Stimulated activated memory B cell treated with anti-CD40 and anti-IgM and Interleukin-4, amounts not matched to agents 10 μg/mL and 1 μg/mL and 100 μg/mL, for 72 hours (primary cell): ENCODE results near the gene RPL12.

Source experiments
- ATAC-seq: fragments of 150-1000 bp; cut with Tn5 transposase; 2 replicates; pipeline ENCODE4 v1.10.0; 2021
- H3K27ac Mint-ChIP-seq: one replicate; pipeline ENCODE4 v1.8.0; 2022; ENCODE audit warnings: mild to moderate bottlenecking, mixed read lengths
- H3K27me3 Mint-ChIP-seq: one replicate; pipeline ENCODE4 v1.8.0; 2022; ENCODE audit warnings: mixed read lengths
- H3K36me3 Mint-ChIP-seq: one replicate; pipeline ENCODE4 v1.8.0; 2022; ENCODE audit warnings: mixed read lengths
- H3K4me1 Mint-ChIP-seq: one replicate; pipeline ENCODE4 v1.8.0; 2022; ENCODE audit warnings: mixed read lengths
- H3K4me3 Mint-ChIP-seq: one replicate; pipeline ENCODE4 v1.8.0; 2022; ENCODE audit warnings: mild to moderate bottlenecking, moderate library complexity, mixed read lengths
- H3K9me3 Mint-ChIP-seq: one replicate; pipeline ENCODE4 v1.8.0; 2022; ENCODE audit warnings: mixed read lengths

The RPL12 gene

GRCh38 chr9:127451858-127452656 lies 851 bp upstream of the RPL12 start:
- Mint-ChIP-seq H3K36me3 (peaks cover 60% of the 10 kb centered on the region), H3K9me3 (no peaks in the 10 kb centered on the region), H3K4me1 (peaks cover 61% of the 10 kb centered on the region), H3K4me3 (peak overlapping the region; percentile 84), H3K27ac (peak overlapping the region; percentile 89), H3K27me3 (no peaks in the 10 kb centered on the region)
- peak; percentile 44 for ATAC-seq

DNA sequence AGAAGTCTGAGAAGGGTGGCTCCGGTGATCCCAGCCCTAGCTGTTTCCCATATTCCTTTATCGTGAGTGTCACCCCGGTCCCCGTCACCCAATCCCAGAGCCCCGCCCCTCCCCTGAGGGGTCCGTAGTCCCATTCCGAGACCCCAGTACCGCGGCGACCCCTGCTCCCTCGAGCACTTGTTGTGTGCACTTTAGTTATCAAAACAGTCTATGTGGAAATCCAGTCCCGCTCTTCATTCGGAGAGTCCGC lies 327 bp upstream of the RPL12 start:
- H3K9me3 Mint-ChIP-seq = no peaks in the 10 kb centered on the region
- peaks cover 63% of the 10 kb centered on the region for H3K36me3 Mint-ChIP-seq
- H3K27me3 Mint-ChIP-seq = no peaks in the 10 kb centered on the region
- H3K4me3 Mint-ChIP-seq = peak overlapping the region; percentile 84
- no peak for ATAC-seq
- peaks cover 61% of the 10 kb centered on the region for H3K4me1 Mint-ChIP-seq
- H3K27ac Mint-ChIP-seq = peak overlapping the region; percentile 89

DNA sequence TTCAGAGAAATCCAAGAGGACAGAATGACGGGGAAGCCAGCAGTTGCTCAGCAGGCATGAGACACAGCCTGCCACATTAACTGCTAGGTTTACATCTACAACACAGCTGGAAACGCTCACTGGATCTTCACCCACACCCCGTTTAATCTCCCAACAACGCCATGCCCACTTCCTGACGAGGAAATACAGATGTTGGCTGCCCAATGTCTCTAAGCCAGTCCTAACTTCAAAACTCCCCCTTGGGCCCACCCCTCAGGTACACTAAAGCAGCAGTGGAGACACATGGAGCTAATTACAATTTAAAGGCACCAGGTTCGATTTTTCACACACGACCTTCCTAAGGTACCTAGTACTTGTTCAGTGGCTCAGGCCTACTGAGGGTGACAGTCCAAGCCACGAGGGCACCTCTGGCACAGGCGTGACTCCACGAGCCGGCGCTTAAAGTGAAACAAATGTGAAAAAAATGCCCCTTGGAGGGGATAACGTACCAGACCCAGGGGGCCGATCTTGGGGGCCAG lies 904 bp downstream of the RPL12 start:
- no peaks in the 10 kb centered on the region for H3K9me3 Mint-ChIP-seq
- peaks cover 54% of the 10 kb centered on the region for H3K4me1 Mint-ChIP-seq
- H3K36me3 Mint-ChIP-seq = peaks cover 68% of the 10 kb centered on the region
- peak overlapping the region; percentile 84 for H3K4me3 Mint-ChIP-seq
- H3K27ac Mint-ChIP-seq = peak overlapping the region; percentile 89
- no peaks in the 10 kb centered on the region for H3K27me3 Mint-ChIP-seq
- ATAC-seq = no peak

DNA sequence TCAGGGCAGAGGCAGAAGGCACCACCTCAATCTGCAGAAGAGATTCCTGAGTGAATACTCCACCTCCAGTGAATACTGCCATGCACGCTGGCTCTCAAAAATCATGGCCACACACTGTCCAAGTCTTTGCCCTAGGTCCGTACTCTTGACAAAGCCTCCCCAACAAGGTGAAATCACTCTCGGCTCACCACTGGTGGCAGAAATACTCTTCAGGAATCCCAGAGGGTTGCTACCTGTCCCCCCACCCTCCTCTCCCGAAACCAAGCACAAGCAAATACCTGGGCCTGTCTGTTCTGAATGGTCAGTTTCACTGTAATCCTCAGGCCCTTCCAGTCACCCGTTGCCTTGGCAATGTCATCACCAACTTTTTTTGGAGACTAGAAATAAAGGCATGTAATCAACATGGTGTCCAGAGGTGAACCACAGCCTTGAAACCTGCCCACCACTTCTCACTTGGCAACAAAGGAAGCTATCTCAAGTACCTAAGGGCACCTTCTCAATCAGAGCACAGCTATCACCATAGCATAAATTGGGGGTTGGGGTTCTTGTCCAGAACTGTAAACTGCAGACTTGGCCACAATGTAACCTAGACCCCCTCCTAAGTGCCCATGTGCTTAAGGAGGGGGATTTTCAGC lies 1.8 kb downstream of the RPL12 start:
- no peak for ATAC-seq
- H3K36me3 Mint-ChIP-seq = peaks cover 72% of the 10 kb centered on the region
- H3K4me3 Mint-ChIP-seq = peak overlapping the region; percentile 84
- H3K27ac Mint-ChIP-seq = peak overlapping the region; percentile 89
- H3K4me1 Mint-ChIP-seq = peaks cover 45% of the 10 kb centered on the region
- no peaks in the 10 kb centered on the region for H3K27me3 Mint-ChIP-seq
- H3K9me3 Mint-ChIP-seq = peaks cover 6% of the 10 kb centered on the region

GRCh38 chr9:127448112-127448805 lies 2.9 kb downstream of the RPL12 start:
- no peak for ATAC-seq
- peak overlapping the region; percentile 84 for H3K4me3 Mint-ChIP-seq
- H3K27ac Mint-ChIP-seq = peak overlapping the region; percentile 89
- peaks cover 10% of the 10 kb centered on the region for H3K9me3 Mint-ChIP-seq
- peaks cover 76% of the 10 kb centered on the region for H3K36me3 Mint-ChIP-seq
- no peaks in the 10 kb centered on the region for H3K27me3 Mint-ChIP-seq
- H3K4me1 Mint-ChIP-seq = peaks cover 37% of the 10 kb centered on the region

DNA sequence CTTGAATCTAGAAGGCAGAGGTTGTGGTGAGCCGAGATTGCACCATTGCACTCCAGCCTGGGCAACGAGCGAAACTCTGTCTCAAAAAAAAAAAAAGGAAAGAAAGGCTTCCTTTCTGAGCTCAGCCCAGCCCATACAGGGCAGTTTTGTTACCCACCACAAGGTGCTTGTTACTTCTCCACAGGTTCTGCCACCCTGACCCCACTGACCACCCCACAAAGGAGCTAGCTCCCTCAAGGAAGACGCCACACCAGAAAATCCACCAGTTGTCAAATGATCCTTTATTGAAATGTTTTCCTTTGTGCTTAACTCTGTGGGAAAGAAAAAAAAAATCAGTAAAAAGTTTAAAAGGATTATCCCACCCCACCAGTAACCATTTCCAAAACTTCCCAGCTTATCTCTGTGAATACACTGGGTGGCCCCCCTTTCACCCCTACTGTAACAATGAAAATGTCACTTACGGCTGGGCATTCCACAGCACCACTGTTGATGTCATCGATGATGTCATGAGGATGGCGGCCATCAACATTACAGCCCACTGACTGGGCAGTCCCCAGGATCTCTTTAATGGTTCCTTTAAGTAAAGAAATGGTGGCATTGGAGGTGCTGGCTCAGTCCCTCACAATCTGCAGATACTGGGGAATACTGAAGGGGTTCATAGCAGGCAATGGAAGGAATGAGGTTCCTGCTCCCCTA lies 3.6 kb downstream of the RPL12 start:
- ATAC-seq = no peak
- Mint-ChIP-seq H3K36me3 (peaks cover 83% of the 10 kb centered on the region), H3K27ac (peak overlapping the region; percentile 16), H3K27me3 (no peaks in the 10 kb centered on the region), H3K4me3 (no peak overlapping the region), H3K9me3 (peaks cover 10% of the 10 kb centered on the region), H3K4me1 (peaks cover 35% of the 10 kb centered on the region)

DNA sequence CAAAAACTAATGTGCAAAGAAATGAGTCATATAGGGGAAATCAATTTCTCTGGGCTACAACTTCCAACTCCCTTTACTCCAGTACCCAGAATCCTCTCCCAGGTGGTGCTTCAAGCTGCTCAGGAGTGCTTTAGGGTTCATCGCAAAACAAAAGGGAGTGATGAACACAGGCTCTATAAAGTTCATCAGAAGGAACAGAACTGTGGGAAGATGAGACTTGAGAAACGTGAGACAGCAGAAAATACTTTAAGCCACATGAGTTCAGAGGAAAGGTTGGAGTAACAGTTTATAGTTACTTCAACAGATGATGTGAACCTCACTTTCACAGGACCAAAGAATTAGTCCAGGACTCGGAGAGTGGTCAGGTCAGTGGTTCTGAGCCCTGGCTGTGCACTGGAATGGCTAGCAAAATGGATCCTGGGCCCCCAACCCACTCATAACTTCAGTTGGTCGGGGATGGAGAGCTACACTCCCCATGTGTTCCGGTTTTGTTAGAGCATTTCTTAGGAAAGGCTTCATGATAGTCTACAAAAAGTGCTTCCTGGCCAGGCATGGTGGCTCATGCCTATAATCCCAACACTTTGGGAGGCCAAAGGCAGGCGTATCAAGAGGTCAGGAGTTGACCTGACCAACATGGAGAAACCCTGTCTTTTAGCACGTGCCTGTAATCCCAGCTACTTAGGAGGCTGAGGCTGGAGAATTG lies 4.3 kb downstream of the RPL12 start:
- no peak overlapping the region for H3K4me3 Mint-ChIP-seq
- no peak for ATAC-seq
- no peaks in the 10 kb centered on the region for H3K27me3 Mint-ChIP-seq
- peak overlapping the region; percentile 16 for H3K27ac Mint-ChIP-seq
- peaks cover 90% of the 10 kb centered on the region for H3K36me3 Mint-ChIP-seq
- peaks cover 28% of the 10 kb centered on the region for H3K4me1 Mint-ChIP-seq
- peaks cover 10% of the 10 kb centered on the region for H3K9me3 Mint-ChIP-seq

DNA sequence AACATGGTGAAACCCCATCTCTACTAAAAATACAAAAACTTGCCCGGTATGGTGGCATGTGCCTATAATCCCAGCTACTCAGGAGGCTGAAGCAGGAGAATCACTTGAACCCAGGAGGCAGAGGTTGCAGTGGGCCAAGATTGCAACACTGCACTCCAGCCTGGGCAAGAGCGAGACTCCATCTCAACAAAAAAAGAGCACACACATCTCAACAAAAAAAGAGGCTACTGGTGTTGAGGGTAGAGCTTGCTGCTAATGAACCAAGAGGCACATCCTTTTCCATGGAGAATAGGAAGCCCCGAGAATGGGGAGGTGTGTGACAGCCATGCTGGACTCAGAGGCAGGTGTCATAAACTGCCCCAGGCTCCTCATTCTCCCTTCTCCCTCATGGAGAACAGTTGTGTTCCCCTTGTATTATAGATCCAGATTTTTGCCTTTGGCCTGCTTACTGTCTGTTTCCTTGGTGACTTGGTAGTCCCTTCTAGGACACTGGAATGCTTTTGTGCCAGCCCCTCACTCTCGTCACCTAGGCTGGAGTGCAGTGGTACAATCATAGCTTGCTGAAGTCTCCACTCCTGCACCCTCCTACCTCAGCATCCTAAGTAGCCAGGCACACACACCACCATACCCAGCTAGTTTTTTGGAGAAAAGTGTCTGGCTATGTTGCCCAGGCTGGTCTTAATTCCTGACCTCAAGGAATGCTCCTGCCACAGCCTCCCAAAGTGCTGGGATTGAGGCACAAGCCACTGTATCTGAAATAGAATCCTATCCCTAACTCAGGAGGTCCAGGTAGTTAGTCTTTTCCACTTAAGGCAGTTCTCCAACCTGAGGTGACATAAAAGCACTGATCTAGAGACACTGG lies 5.1 kb downstream of the RPL12 start:
- H3K27me3 Mint-ChIP-seq = no peaks in the 10 kb centered on the region
- H3K36me3 Mint-ChIP-seq = peaks cover 97% of the 10 kb centered on the region
- ATAC-seq = no peak
- H3K4me3 Mint-ChIP-seq = no peak overlapping the region
- no peak overlapping the region for H3K27ac Mint-ChIP-seq
- H3K4me1 Mint-ChIP-seq = peaks cover 26% of the 10 kb centered on the region
- H3K9me3 Mint-ChIP-seq = peaks cover 10% of the 10 kb centered on the region

- no peak overlapping the region for H3K4me3 Mint-ChIP-seq
- peaks cover 99% of the 10 kb centered on the region for H3K36me3 Mint-ChIP-seq
- H3K9me3 Mint-ChIP-seq = peaks cover 10% of the 10 kb centered on the region
- no peak for ATAC-seq
- H3K27ac Mint-ChIP-seq = no peak overlapping the region
- peaks cover 19% of the 10 kb centered on the region for H3K4me1 Mint-ChIP-seq
- H3K27me3 Mint-ChIP-seq = no peaks in the 10 kb centered on the region
Observed at GRCh38 chr9:127444921-127445850, 6.0 kb downstream of the RPL12 start.

GRCh38 chr9:127444283-127444920 lies 6.8 kb downstream of the RPL12 start:
- Mint-ChIP-seq H3K9me3 (peaks cover 10% of the 10 kb centered on the region), H3K4me3 (no peak overlapping the region), H3K27ac (no peak overlapping the region)

DNA sequence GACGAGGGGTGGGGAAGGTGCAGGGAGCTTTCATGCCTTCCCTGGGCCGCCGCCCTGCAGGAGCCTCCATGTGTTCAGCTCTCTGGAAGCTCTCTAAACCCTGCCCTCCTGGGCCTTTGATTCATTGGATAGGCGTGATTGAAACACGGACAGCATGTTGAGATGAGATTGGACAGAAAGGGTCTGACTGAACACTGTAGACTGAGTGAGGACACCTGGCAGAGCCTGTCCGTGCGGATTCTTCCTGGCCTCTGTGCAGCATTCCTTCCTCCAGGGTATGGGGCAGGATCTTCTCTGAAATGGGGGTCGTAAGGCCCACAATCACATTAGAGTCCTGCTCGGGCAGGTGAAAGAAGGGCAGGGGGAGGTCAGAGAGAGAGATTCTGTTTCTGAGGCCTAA lies 12.8 kb downstream of the RPL12 start:
- Mint-ChIP-seq H3K4me3 (no peak overlapping the region), H3K27me3 (no peaks in the 10 kb centered on the region), H3K4me1 (no peaks in the 10 kb centered on the region), H3K36me3 (peaks cover 88% of the 10 kb centered on the region), H3K27ac (no peak overlapping the region), H3K9me3 (no peaks in the 10 kb centered on the region)
- ATAC-seq = no peak

More at GRCh38 chr9:127444283-127444920, 6.8 kb downstream of the RPL12 start:
- peaks cover 97% of the 10 kb centered on the region for H3K36me3 Mint-ChIP-seq
- peaks cover 11% of the 10 kb centered on the region for H3K4me1 Mint-ChIP-seq
- ATAC-seq = no peak
- H3K27me3 Mint-ChIP-seq = no peaks in the 10 kb centered on the region

GRCh38 chr9:127437497-127438264 lies 13.5 kb downstream of the RPL12 start:
- ATAC-seq = no peak
- Mint-ChIP-seq H3K4me1 (no peaks in the 10 kb centered on the region), H3K27ac (no peak overlapping the region), H3K4me3 (no peak overlapping the region), H3K27me3 (no peaks in the 10 kb centered on the region), H3K36me3 (peaks cover 88% of the 10 kb centered on the region), H3K9me3 (no peaks in the 10 kb centered on the region)
